Hepatocyte (in vitro differentiated cells): ENCODE data around the gene STAB2.

Source experiments
- CTCF ChIP-seq: fragments of 200-600 bp; sonication (generic); IDR thresholded peaks from 2 replicates; pipeline ENCODE4 v1.5.1; 2016; ENCODE audit warnings: antibody characterized with exemption, mild to moderate bottlenecking; ENCODE audit not compliant: poor library complexity
- EZH2 ChIP-seq: fragments of 200-600 bp; sonication (generic); IDR thresholded peaks from 2 replicates; pipeline ENCODE4 v1.6.1; 2016; ENCODE audit warnings: antibody characterized with exemption, mild to moderate bottlenecking, borderline replicate concordance
- EZH2phosphoT487 ChIP-seq: fragments of 200-600 bp; sonication (generic); IDR thresholded peaks from one replicate; pipeline ENCODE4 v1.6.1; 2018; ENCODE audit warnings: antibody characterized with exemption, mild to moderate bottlenecking, low read depth, moderate library complexity; ENCODE audit not compliant: unreplicated experiment, severe bottlenecking

DNA sequence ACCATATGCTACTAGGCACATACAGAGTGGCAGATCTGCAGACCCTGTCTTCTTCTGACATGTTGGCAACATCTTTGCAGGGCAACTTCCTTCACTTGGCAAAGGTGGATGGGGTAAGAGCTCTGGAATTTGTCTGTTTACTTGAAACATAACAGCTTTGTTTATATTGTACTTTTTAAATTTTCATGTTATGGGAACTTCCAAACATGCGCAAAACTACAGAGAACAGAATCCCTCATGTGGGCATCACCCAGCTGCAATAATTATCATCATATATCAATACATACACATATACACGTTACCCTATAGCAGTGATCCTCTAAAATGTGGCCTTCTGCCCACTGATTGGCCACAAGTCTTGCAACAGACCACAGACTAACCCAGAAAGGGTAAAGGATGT is 103.4 kb downstream of the STAB2 start:
- TF ChIP-seq EZH2 (no peak), CTCF (no peak), EZH2phosphoT487 (no peak)
